Esophagus muscularis mucosa (tissue), 4 donors: ENCODE data around the gene EML6.

Experiments
- CTCF ChIP-seq, 3 experiments: fragments of 200-600 bp in 2 of 3; fragments of 450-650 bp in 1 of 3; sonication (generic) in 2 of 3; IDR thresholded peaks; one replicate each; pipeline ENCODE4 v1.5.1; 2017 to 2019; ENCODE audit warnings: antibody characterized with exemption in 3 of 3, mild to moderate bottlenecking in 2 of 3, moderate library complexity in 1 of 3
- EP300 ChIP-seq: sonication (generic); formaldehyde crosslinking; IDR thresholded peaks from one replicate; pipeline ENCODE4 v1.6.1; 2017; ENCODE audit warnings: antibody characterized with exemption
- POLR2A ChIP-seq: fragments of 450-650 bp; IDR thresholded peaks from one replicate; pipeline ENCODE4 v1.6.1; 2017; ENCODE audit warnings: antibody characterized with exemption, moderate library complexity, mild to moderate bottlenecking, low read depth

DNA sequence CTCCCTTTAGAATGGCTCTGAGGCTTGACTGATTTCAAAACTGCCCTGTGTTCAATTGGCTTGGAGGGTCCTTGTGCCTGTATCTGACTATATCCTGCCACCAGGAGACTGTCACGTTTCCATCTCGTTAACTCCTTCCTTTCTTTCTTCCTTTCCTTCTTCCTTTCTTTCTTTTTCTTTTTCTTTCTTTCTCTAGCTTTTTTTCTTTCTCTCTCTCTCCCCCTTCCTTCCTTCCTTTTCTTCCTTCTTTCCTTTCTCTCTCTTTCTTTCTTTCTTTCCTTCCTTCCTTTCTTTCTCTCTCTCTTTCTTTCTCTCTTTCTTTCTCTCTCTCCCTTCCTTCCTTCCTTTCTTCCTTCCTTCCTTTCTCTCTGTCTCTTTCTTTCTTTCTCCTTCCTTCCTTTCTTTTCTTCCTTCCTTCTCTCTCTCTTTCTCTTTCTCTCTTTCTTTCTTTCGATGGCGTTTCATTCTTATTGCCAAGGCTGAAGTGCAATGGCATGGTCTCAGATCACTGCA, 38.1 kb upstream of the EML6 start:
- no peak for TF ChIP-seq EP300
- TF ChIP-seq CTCF (IDR thresholded peaks at IDR 0.05), result no peak
- no peak for TF ChIP-seq POLR2A
